MM.1S (cell line): Measurements from ENCODE around the gene PARP12.

Experiments used
- DNase-seq: peaks from one replicate; pipeline ENCODE4 v3.0.0-alpha.2; 2015
- H2AFZ ChIP-seq: fragments of 300-600 bp; sonication (generic); 2 replicates; pipeline ENCODE4 v1.6.0; 2016; ENCODE audit warnings: antibody characterized with exemption, low read length
- H3F3A ChIP-seq: fragments of 300-600 bp; sonication (generic); 2 replicates; pipeline ENCODE4 v1.6.1; 2016; ENCODE audit warnings: mild to moderate bottlenecking, antibody characterized with exemption, low read length, moderate library complexity, mixed read lengths; ENCODE audit not compliant: insufficient read depth
- H3K27ac ChIP-seq: fragments of 300-600 bp; sonication (generic); 2 replicates; pipeline ENCODE4 v1.5.1; 2016; ENCODE audit warnings: mild to moderate bottlenecking, low read length
- H3K27me3 ChIP-seq: fragments of 300-600 bp; sonication (generic); replicated peaks from 2 replicates; pipeline ENCODE4 v1.6.0; 2016; ENCODE audit warnings: low read length; ENCODE audit not compliant: insufficient read depth
- H3K36me3 ChIP-seq: fragments of 300-600 bp; sonication (generic); replicated peaks from 2 replicates; pipeline ENCODE4 v1.6.1; 2016; ENCODE audit warnings: mild to moderate bottlenecking, low read length, mixed read lengths; ENCODE audit not compliant: insufficient read depth
- H3K4me1 ChIP-seq: fragments of 300-600 bp; sonication (generic); 2 replicates; pipeline ENCODE4 v1.6.1; 2016; ENCODE audit warnings: low read length, mixed read lengths
- H3K4me2 ChIP-seq: fragments of 300-600 bp; sonication (generic); 2 replicates; pipeline ENCODE4 v1.6.0; 2016; ENCODE audit warnings: low read depth, low read length
- H3K4me3 ChIP-seq: fragments of 300-600 bp; sonication (generic); 2 replicates; pipeline ENCODE4 v1.5.1; 2016; ENCODE audit warnings: low read length, mixed read lengths
- H3K79me2 ChIP-seq: fragments of 300-600 bp; sonication (generic); 2 replicates; pipeline ENCODE4 v1.6.1; 2016; ENCODE audit warnings: mixed run types, low read length, mixed read lengths
- H3K9ac ChIP-seq: fragments of 300-600 bp; sonication (generic); 2 replicates; pipeline ENCODE4 v1.6.1; 2016; ENCODE audit warnings: low read length, mixed read lengths
- H3K9me2 ChIP-seq: fragments of 300-600 bp; sonication (generic); replicated peaks from 2 replicates; pipeline ENCODE4 v1.6.1; 2016; ENCODE audit warnings: mild to moderate bottlenecking, low read length, mixed read lengths; ENCODE audit not compliant: insufficient read depth
- H3K9me3 ChIP-seq: fragments of 300-600 bp; sonication (generic); replicated peaks from 2 replicates; pipeline ENCODE4 v1.6.1; 2016; ENCODE audit warnings: mild to moderate bottlenecking, low read length, mixed read lengths; ENCODE audit not compliant: insufficient read depth
- H4K20me1 ChIP-seq: fragments of 300-600 bp; sonication (generic); 2 replicates; pipeline ENCODE4 v1.6.1; 2016; ENCODE audit warnings: mild to moderate bottlenecking, low read length, moderate library complexity, mixed read lengths; ENCODE audit not compliant: insufficient read depth
- EZH2 ChIP-seq: fragments of 300-600 bp; sonication (generic); optimal IDR thresholded peaks from 2 replicates; pipeline ENCODE3; 2017; ENCODE audit warnings: low read depth, mild to moderate bottlenecking, antibody characterized with exemption, low read length, mixed read lengths
- EZH2phosphoT487 ChIP-seq: fragments of 300-600 bp; sonication (generic); IDR thresholded peaks from 2 replicates; pipeline ENCODE4 v1.6.1; 2018; ENCODE audit warnings: antibody characterized with exemption, low read length
- TF ChIP-seq, protein P1 (sequence below): fragments of 300-600 bp; sonication (generic); IDR thresholded peaks from 2 replicates; pipeline ENCODE4 v1.5.1; 2016; ENCODE audit warnings: antibody characterized with exemption, low read length, mixed read lengths

Gene PARP12

DNA sequence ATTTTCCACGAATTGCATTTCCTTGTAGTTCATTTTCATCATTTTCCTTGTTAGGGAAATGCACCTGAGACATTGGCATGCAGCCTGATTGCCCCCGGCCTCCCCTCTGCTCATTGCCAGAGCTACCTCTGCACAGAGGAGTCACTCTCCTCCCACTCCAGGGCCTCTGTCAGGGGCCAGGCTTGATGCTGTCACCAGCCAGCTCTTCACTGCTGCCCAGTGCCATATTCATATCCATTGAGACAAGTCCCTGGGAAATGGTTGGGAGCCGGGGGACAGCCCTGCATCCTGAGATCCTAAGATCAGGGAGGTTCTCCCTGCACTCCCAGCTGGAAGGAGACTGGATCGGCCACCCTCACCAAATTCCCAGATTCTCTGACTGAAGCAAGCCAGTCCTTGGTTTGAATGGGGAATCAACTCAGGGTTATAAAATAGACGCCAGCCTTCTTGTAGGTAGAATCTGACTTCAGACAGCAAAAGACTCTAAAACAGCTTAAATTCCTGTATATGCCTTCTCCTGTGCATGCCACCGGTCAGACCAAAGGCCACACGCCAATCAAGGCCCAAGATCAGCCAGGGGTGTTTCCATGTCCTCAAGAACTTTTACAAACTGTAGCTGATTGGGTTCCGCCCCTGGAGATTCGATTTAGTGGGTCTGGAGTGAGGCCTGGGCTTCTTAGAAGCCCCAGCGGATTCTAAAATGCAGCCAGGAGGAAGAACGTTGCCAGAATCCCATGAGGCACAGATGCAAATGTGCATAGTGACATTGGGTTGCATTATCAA is 86.5 kb downstream of the PARP12 start:
- Histone ChIP-seq H3K4me3 (no peak overlapping the region), H3K9ac (no peak overlapping the region), H3K9me2 (no peaks in the 10 kb centered on the region), H3K9me3 (no peaks in the 10 kb centered on the region), H3K79me2 (no peaks in the 10 kb centered on the region), H3K27ac (no peak overlapping the region), H3K36me3 (no peaks in the 10 kb centered on the region), H3K27me3 (no peaks in the 10 kb centered on the region), H4K20me1 (no peaks in the 10 kb centered on the region), H2AFZ (no peak overlapping the region), H3K4me1 (peaks cover 3% of the 10 kb centered on the region; the same call in 1 of the 2 replicates), H3K4me2 (no peak overlapping the region), H3F3A (no peaks in the 10 kb centered on the region)
- TF ChIP-seq, protein P1, sequence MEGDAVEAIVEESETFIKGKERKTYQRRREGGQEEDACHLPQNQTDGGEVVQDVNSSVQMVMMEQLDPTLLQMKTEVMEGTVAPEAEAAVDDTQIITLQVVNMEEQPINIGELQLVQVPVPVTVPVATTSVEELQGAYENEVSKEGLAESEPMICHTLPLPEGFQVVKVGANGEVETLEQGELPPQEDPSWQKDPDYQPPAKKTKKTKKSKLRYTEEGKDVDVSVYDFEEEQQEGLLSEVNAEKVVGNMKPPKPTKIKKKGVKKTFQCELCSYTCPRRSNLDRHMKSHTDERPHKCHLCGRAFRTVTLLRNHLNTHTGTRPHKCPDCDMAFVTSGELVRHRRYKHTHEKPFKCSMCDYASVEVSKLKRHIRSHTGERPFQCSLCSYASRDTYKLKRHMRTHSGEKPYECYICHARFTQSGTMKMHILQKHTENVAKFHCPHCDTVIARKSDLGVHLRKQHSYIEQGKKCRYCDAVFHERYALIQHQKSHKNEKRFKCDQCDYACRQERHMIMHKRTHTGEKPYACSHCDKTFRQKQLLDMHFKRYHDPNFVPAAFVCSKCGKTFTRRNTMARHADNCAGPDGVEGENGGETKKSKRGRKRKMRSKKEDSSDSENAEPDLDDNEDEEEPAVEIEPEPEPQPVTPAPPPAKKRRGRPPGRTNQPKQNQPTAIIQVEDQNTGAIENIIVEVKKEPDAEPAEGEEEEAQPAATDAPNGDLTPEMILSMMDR: no peak
- TF ChIP-seq EZH2 (no peak), EZH2phosphoT487 (no peak)
- DNase-seq: no peak

DNA sequence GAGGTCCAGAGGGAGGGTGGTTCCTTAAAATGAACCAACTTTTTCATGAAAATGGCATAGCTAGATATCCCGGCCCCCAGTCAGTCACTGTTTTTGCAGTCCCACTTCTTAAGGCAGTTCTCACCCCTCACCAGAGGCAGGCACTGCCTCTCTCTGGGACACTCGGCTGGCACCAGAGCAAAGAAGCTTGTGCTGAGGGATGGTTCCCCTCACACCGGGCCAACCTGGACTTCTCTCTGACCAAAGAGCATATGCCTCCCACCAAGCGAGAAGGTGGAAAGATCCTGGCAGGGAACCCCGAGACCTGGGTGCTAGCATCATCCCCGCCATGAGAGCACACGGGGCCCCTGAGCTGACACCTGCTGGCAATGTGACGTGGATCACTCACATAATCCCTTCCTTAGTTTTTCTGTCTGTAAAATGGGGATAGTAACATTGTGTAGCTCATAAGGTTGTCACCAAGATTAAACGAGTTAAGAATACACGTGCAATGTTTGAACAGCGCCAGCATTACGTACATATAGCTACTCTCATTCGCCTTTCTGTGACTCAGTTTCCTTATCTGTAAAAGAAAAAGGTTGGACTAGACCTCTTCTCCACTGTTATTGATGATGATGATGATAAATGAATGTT is 88.5 kb downstream of the PARP12 start:
- Histone ChIP-seq H3K36me3 (no peaks in the 10 kb centered on the region), H3F3A (no peaks in the 10 kb centered on the region), H3K4me2 (no peak overlapping the region), H3K4me1 (no peaks in the 10 kb centered on the region), H3K79me2 (no peaks in the 10 kb centered on the region), H2AFZ (no peak overlapping the region), H3K27ac (no peak overlapping the region), H3K9me3 (no peaks in the 10 kb centered on the region), H3K9ac (no peak overlapping the region), H3K9me2 (no peaks in the 10 kb centered on the region), H3K27me3 (no peaks in the 10 kb centered on the region), H4K20me1 (no peaks in the 10 kb centered on the region), H3K4me3 (no peak overlapping the region)
- TF ChIP-seq, protein P1: no peak
- TF ChIP-seq EZH2 (no peak), EZH2phosphoT487 (no peak)
- DNase-seq: no peak
